ENCODE data around the gene CLTA. TPM values are rescaled to one million over a fixed set of nuclear protein-coding genes. Genes with fewer than 3 reads are reported as not detected.

Gene CLTA, protein sequence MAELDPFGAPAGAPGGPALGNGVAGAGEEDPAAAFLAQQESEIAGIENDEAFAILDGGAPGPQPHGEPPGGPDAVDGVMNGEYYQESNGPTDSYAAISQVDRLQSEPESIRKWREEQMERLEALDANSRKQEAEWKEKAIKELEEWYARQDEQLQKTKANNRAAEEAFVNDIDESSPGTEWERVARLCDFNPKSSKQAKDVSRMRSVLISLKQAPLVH
- 200 to 243 TPM (median 240 TPM) in 3 replicates for total RNA-seq
- long read RNA-seq, transcript CLTA-202 (5 exons, 1,073 nt) = major isoform, 257 of 270 reads
- long read RNA-seq, partial matches to known transcripts = 1 of 270 reads
- long read RNA-seq, other reads (novel, unspliced or antisense) = 7 of 270 reads

DNA sequence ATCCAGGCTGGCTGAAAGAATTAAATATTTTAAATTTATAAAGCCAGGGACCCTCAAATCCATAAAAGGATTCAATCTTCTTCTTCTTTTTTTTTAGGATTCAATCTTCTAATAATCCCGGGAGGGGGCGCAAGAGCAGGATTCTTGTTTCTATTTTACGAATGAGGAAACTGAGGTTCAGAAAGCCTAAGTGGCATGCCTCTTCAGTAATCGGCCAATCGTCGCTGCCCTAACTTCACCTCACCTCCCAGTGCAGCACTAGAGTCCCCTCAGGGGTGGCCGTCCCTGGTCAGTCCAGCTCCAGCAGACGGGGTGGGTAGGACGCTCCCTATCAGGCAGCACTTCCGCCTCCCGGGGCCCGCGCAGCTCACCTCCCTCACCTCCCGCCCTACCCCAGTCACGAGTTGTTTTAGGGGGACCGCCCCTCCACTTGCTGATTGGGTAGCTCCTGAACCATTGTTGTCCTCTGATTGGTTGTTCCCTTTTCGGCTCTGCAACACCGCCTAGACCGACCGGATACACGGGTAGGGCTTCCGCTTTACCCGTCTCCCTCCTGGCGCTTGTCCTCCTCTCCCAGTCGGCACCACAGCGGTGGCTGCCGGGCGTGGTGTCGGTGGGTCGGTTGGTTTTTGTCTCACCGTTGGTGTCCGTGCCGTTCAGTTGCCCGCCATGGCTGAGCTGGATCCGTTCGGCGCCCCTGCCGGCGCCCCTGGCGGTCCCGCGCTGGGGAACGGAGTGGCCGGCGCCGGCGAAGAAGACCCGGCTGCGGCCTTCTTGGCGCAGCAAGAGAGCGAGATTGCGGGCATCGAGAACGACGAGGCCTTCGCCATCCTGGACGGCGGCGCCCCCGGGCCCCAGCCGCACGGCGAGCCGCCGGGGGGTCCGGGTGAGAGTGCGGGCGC, at the start of gene CLTA:
Gene CLTA (plus strand): TSS at position 534 of the 902 bp plus-strand sequence. CDS start 136 bp downstream, at position 670.
- Mint-ChIP-seq H3K36me3 (ENCODE audit: low read depth) (peaks cover 2% of the 10 kb centered on the region), H3K27ac (ENCODE audit: unreplicated experiment) (peak within 1 kb of the TSS; percentile 89), H3K27me3 (ENCODE audit: low read depth) (no peaks in the 10 kb centered on the region), H3K4me3 (ENCODE audit: unreplicated experiment) (peak within 1 kb of the TSS; percentile 94), H3K4me1 (ENCODE audit: low read depth) (peaks cover 62% of the 10 kb centered on the region), H3K9me3 (ENCODE audit: low read depth) (no peaks in the 10 kb centered on the region)
- TF ChIP-seq, protein P1, sequence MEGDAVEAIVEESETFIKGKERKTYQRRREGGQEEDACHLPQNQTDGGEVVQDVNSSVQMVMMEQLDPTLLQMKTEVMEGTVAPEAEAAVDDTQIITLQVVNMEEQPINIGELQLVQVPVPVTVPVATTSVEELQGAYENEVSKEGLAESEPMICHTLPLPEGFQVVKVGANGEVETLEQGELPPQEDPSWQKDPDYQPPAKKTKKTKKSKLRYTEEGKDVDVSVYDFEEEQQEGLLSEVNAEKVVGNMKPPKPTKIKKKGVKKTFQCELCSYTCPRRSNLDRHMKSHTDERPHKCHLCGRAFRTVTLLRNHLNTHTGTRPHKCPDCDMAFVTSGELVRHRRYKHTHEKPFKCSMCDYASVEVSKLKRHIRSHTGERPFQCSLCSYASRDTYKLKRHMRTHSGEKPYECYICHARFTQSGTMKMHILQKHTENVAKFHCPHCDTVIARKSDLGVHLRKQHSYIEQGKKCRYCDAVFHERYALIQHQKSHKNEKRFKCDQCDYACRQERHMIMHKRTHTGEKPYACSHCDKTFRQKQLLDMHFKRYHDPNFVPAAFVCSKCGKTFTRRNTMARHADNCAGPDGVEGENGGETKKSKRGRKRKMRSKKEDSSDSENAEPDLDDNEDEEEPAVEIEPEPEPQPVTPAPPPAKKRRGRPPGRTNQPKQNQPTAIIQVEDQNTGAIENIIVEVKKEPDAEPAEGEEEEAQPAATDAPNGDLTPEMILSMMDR (IDR thresholded peaks at IDR 0.05) = peak; percentile 83
- no peak for DNase-seq (ENCODE audit: low spot score)

DNA sequence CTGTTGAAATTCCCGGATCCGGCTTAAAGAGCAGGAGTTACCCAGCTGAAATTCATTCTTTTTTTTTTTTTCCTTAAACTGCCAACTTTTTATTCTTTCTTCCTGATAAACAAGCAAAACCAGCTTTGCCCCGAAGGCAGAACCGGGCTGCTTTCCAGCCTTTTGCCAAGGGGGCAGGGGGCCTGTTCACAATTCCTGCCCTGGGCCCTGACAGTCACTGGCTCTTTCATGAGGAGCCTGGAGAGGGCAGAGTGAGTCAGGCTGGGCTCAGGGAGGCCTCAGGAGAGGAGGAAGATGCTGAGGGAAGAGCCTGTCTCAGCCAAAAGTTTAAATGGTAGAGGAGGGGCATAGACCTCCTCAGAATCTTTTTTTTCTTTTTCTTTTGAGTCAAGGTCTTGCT, 49.4 kb upstream of the CLTA start:
- peak overlapping the region; percentile 41 for H3K27ac Mint-ChIP-seq (ENCODE audit: unreplicated experiment)
- H3K9me3 Mint-ChIP-seq (ENCODE audit: low read depth) = no peaks in the 10 kb centered on the region
- peaks cover 74% of the 10 kb centered on the region for H3K4me1 Mint-ChIP-seq (ENCODE audit: low read depth)
- no peaks in the 10 kb centered on the region for H3K27me3 Mint-ChIP-seq (ENCODE audit: low read depth)
- TF ChIP-seq, protein P1 (IDR thresholded peaks at IDR 0.05) = peak; percentile 68
- H3K36me3 Mint-ChIP-seq (ENCODE audit: low read depth) = peaks cover 30% of the 10 kb centered on the region
- DNase-seq (ENCODE audit: low spot score) = peak; percentile 47
- no peak overlapping the region for H3K4me3 Mint-ChIP-seq (ENCODE audit: unreplicated experiment)

DNA sequence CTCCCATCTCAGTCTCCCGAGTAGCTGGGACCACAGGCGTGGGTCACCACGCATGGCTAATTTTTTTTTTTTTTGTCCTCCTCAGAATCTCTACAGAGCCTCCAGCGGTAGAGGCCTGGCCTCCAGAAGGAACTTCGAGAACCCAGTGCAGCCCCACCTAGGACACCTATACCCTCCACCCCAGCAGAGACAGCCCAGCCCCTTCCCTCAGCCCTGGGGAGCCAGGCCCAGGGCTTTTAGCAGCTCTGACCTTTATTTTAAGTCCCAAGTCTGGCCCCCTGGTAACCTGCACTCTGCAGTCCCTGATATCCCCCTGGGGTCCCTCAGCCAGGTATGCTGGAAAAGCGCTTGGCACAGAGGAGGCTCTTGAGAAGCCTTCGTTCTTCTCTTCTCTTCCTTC, 49.0 kb upstream of the CLTA start:
- H3K4me1 Mint-ChIP-seq (ENCODE audit: low read depth) = peaks cover 76% of the 10 kb centered on the region
- no peaks in the 10 kb centered on the region for H3K27me3 Mint-ChIP-seq (ENCODE audit: low read depth)
- H3K36me3 Mint-ChIP-seq (ENCODE audit: low read depth) = peaks cover 31% of the 10 kb centered on the region
- no peak overlapping the region for H3K4me3 Mint-ChIP-seq (ENCODE audit: unreplicated experiment)
- peak; percentile 49 for DNase-seq (ENCODE audit: low spot score)
- H3K9me3 Mint-ChIP-seq (ENCODE audit: low read depth) = no peaks in the 10 kb centered on the region
- TF ChIP-seq, protein P1 (IDR thresholded peaks at IDR 0.05) = no peak
- H3K27ac Mint-ChIP-seq (ENCODE audit: unreplicated experiment) = peak overlapping the region; percentile 32

DNA sequence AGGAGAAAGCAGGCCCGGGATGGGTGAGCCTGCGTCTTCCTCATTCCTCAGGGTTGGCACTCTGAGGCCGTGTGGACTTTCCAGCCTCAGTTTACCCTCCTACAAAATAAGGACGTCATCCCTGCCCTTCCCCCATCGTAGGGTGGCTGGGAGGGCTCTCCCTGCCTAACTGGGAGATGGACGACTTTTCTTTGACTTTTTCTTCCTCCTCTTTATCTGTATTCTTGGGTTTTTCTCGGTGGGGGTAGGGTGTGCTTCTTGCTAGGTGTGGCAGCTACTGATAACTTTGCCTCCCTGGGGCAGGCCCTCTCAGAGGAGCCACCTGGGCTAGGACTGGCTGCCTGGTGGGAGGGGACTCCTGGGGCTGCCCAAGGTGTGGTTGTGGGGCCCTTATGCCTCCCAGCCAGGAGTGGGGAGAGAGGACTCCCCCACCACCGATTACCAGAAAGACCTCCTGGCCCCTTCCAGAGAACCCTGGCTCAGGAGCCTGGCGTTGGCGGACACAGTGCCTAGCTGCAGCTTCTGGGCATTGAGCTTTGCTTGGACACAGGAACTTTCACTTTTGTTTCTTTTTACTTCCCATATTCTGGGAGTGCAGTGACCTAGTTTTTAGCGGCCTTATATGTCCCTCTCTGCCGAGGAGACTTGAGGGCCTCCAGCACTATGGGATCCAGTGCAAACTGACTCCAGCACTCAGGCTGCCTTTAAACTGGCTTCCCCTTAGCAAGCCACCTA, 48.0 kb upstream of the CLTA start:
- peaks cover 78% of the 10 kb centered on the region for H3K4me1 Mint-ChIP-seq (ENCODE audit: low read depth)
- H3K27ac Mint-ChIP-seq (ENCODE audit: unreplicated experiment) = no peak overlapping the region
- H3K27me3 Mint-ChIP-seq (ENCODE audit: low read depth) = no peaks in the 10 kb centered on the region
- H3K36me3 Mint-ChIP-seq (ENCODE audit: low read depth) = peaks cover 31% of the 10 kb centered on the region
- TF ChIP-seq, protein P1 (IDR thresholded peaks at IDR 0.05) = no peak
- peak; percentile 38 for DNase-seq (ENCODE audit: low spot score)
- no peak overlapping the region for H3K4me3 Mint-ChIP-seq (ENCODE audit: unreplicated experiment)
- H3K9me3 Mint-ChIP-seq (ENCODE audit: low read depth) = no peaks in the 10 kb centered on the region

DNA sequence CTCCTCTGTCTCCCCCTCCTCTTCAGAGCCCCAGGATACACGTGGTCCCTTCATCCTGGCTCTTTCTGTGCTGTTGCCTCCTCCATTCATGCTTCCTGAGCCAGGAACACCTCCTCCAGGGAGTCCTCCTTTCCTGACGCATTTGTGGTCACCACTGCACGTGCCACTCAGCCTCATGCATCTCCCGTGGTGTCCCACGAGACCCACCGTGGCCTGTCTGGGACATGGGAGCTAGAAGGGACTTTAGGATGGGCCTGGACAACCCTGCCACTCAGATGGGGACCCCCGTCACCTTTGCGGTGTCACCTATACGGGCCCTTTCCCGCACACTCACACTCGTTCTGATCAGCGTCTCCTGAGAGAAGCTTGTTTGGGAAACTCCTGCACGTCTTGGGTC, 47.5 kb upstream of the CLTA start:
- no peak overlapping the region for H3K4me3 Mint-ChIP-seq (ENCODE audit: unreplicated experiment)
- peaks cover 31% of the 10 kb centered on the region for H3K36me3 Mint-ChIP-seq (ENCODE audit: low read depth)
- H3K4me1 Mint-ChIP-seq (ENCODE audit: low read depth) = peaks cover 77% of the 10 kb centered on the region
- no peaks in the 10 kb centered on the region for H3K27me3 Mint-ChIP-seq (ENCODE audit: low read depth)
- TF ChIP-seq, protein P1 (IDR thresholded peaks at IDR 0.05) = no peak
- DNase-seq (ENCODE audit: low spot score) = no peak
- H3K27ac Mint-ChIP-seq (ENCODE audit: unreplicated experiment) = peak overlapping the region; percentile 65
- H3K9me3 Mint-ChIP-seq (ENCODE audit: low read depth) = no peaks in the 10 kb centered on the region
